A549 treated with AZD9567 at 1 μM for 4 hours (cell line): ENCODE results near the gene CELSR2. TPM values are rescaled to one million over a fixed set of nuclear protein-coding genes. Genes with fewer than 3 reads are reported as not detected.

Experiments used
- total RNA-seq: library from RNA; stranded (reverse); fragments of 200-300 nt; extraction: Qiagen RNA extraction; gene quantifications from 5 replicates; pipeline ENCODE4 v1.2.3, GENCODE V29; 2022; ENCODE audit not compliant: insufficient read depth

Gene CELSR2, protein sequence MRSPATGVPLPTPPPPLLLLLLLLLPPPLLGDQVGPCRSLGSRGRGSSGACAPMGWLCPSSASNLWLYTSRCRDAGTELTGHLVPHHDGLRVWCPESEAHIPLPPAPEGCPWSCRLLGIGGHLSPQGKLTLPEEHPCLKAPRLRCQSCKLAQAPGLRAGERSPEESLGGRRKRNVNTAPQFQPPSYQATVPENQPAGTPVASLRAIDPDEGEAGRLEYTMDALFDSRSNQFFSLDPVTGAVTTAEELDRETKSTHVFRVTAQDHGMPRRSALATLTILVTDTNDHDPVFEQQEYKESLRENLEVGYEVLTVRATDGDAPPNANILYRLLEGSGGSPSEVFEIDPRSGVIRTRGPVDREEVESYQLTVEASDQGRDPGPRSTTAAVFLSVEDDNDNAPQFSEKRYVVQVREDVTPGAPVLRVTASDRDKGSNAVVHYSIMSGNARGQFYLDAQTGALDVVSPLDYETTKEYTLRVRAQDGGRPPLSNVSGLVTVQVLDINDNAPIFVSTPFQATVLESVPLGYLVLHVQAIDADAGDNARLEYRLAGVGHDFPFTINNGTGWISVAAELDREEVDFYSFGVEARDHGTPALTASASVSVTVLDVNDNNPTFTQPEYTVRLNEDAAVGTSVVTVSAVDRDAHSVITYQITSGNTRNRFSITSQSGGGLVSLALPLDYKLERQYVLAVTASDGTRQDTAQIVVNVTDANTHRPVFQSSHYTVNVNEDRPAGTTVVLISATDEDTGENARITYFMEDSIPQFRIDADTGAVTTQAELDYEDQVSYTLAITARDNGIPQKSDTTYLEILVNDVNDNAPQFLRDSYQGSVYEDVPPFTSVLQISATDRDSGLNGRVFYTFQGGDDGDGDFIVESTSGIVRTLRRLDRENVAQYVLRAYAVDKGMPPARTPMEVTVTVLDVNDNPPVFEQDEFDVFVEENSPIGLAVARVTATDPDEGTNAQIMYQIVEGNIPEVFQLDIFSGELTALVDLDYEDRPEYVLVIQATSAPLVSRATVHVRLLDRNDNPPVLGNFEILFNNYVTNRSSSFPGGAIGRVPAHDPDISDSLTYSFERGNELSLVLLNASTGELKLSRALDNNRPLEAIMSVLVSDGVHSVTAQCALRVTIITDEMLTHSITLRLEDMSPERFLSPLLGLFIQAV (N-terminal part only)
- total RNA-seq = 4.2 to 5.2 TPM (median 4.6 TPM) in 5 replicates

DNA sequence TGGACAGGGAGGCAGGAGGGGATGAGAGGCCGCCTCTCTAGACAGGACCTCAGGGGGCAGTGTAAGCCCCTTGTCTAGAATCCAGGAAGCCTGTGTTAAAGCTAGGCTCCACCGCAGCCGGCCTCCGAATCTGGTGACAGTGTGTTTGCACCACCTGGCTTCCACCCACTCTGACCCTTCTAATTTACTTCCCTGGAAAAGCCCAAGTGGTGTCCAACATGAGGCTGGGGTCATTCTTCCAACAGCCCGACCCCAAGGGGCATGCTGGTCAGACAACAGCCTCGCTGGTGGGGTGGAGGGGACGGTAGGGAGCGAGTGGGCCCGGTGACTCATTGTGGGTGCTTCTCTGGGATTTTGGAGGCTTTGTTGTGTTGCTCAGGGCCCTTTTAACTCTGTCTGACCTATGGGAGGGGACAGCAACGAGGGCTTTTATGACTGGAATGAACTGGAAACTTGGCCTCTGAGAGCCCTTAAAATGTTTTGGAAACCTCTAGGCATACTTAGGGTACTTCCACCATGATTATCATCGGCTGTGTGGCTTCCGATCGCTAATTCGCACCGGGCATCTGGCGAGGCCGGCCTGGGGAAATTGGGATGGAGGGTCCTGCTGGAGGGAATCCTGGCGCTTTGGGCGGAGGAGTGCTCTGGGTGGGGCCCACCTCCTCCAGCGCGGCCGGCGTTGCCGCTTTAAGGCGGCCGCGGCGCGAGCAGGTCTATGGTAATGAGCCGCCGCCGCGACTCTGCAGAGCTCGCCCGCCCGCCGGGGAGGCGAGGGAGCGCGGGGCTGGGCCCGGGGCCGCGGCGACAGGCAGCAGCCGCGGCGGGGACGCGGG is at the start of gene CELSR2:
Gene CELSR2 (plus strand): TSS at position 743 of the 833 bp plus-strand sequence. CDS start 541 bp downstream, outside the sequence.

DNA sequence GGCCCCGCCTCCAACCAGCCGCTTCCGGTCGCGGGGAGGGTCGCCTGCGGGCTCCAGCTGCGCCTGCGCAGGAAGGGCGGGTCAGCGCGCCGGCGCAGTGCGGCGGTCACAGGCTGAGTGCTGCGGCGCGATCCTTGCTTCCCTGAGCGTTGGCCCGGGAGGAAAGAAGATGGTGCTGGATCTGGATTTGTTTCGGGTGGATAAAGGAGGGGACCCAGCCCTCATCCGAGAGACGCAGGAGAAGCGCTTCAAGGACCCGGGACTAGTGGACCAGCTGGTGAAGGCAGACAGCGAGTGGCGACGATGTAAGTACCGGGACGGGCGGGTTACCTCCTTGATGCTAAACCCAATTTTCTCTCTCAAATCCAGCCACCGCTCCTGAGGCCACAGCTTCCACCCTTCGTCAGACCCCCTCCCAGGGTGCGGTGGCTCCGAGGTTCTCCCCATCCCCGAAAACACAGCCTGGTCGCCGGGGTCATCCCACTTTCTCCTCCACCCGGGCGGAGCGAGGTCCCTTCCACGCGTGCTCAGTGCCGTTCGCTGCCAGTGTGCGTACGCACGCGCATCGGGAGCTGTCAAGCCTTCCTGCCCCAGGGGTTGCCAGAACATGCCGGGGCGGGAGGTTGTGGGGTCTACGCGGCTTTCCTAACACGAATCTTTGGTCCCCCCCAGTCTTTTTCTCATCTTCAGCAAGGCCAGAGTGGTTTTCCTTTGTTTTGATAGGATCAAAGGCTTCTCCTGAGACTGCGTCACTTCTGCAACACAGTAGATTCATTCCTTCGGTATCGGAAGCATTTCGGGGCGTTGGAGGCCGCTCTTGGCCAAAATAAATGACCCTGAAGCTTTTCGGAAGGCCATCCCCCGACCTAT is 35.3 kb upstream of the CELSR2 start, which contains the start of gene SARS1:
Gene SARS1 (plus strand): TSS at position 95 of the 870 bp plus-strand sequence. CDS start 75 bp downstream, at position 170.

DNA sequence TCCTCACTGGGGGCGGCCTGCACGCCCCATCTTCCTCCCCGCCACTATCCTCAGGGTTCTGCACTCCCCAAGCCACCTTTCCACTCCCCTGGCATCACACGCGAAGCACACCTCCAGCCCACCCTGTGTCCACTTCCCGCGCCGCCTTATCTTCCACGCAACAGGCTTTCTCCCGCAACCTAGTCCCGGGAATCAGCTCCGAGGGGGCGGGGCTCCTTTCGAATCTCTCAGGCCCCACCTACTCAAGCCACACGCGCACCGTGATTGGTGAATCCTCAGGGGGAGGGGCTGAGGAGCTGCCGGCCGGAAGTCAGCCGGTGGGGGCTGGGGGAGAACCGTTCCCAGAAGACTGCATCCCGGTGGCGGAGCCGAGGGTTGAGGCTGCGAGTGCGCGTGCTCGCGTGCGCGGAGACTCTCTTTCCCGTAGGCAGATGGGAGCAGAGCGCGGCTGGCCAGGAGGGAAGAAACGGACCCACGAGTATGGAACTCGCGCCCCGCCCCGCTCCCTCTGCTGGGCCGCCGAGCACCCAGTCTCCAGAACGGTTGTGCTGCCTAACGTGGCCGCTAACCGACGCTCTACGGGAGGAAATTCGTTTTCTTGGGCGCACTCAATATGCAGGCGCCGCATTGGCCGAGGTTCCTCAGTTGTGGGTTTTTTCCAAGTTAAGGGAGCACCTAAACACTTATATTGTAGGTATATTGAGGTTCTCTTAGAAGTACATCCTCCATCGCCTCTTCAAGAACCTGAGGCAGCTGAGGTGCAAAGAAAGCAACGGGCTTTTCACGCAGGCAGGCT is 33.8 kb downstream of the CELSR2 start, which contains the start of gene PSRC1:
Gene PSRC1 (minus strand): TSS at position 194 of the 796 bp plus-strand sequence.

DNA sequence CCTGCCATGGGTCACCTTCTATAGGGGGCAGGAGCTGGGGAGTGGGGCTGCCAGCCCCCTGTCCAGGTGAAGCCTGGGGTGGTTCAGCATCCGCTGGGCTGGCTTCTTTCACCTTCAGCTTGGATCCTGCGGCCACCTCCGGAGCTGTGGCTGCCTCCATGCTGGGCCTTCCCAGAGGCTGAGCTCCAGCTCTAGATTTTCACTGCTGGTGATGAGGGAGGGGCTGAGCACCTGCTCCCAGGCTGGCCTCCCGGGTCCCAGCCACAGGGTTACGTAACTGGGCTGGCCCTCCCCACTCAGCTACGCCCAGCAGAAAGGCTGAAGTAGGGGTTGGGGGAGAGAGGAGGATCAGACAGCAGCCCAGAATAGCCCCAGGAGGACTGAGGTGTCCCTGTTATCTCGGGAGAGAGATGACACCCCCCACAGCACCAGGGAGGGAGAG is 57.5 kb downstream of the CELSR2 start, which contains the start of gene MYBPHL:
Gene MYBPHL (minus strand): TSS at position 180 of the 442 bp plus-strand sequence. CDS start 20 bp downstream, at position 160.

Other genes starting within 250 kb of the CELSR2 start
- gene WDR47, start 207.4 kb upstream of the CELSR2 start, total RNA-seq = 8.3 to 12.4 TPM (median 9.7 TPM) in 5 replicates
- 24.9 to 31.0 TPM (median 26.8 TPM) in 5 replicates for gene TAF13, start 173.5 kb upstream of the CELSR2 start, total RNA-seq
- gene TMEM167B, start 158.8 kb upstream of the CELSR2 start, total RNA-seq = 7.7 to 8.9 TPM (median 8.5 TPM) in 5 replicates
- gene ELAPOR1, start 135.4 kb upstream of the CELSR2 start, total RNA-seq = 0.34 to 0.63 TPM (median 0.50 TPM) in 4 of 5 replicates, not detected in the other
- gene SARS1, start 35.6 kb upstream of the CELSR2 start, total RNA-seq = 90.6 to 94.3 TPM (median 92.6 TPM) in 5 replicates
- 14.7 to 23.9 TPM (median 22.7 TPM) in 5 replicates for gene PSRC1, start 33.6 kb downstream of the CELSR2 start, total RNA-seq
- gene MYBPHL, start 57.5 kb downstream of the CELSR2 start, total RNA-seq = not detected in 5 replicates
- gene SORT1, start 148.4 kb downstream of the CELSR2 start, total RNA-seq = 3.4 to 8.7 TPM (median 3.5 TPM) in 5 replicates
- gene PSMA5, start 176.9 kb downstream of the CELSR2 start, total RNA-seq = 103 to 152 TPM (median 110 TPM) in 5 replicates
- gene SYPL2, start 217.0 kb downstream of the CELSR2 start, total RNA-seq = 0.07 to 0.19 TPM (median 0.10 TPM) in 4 of 5 replicates, not detected in the other
- gene ATXN7L2, start 234.4 kb downstream of the CELSR2 start, total RNA-seq = 1.7 to 2.4 TPM (median 2.2 TPM) in 5 replicates
- gene CYB561D1, start 244.6 kb downstream of the CELSR2 start, total RNA-seq = 4.3 to 7.6 TPM (median 4.9 TPM) in 5 replicates